GM23338 (cell line): ENCODE measurements around the gene FAM9C. TPM values are rescaled to one million over a fixed set of nuclear protein-coding genes. Genes with fewer than 3 reads are reported as not detected.

Experiments
- ATAC-seq: fragments of 200-7000 bp; cut with Tn5 transposase; 3 replicates; pipeline ENCODE4 v1.9.1; 2020
- DNase-seq: peaks from one replicate; pipeline ENCODE4 v3.0.0-alpha.2; 2015; ENCODE audit warnings: low spot score
- H2AFZ ChIP-seq: fragments of 200-600 bp; sonication (generic); 2 replicates; pipeline ENCODE4 v1.8.0; 2016; ENCODE audit warnings: antibody characterized with exemption, mild to moderate bottlenecking, moderate library complexity
- H3F3A ChIP-seq: fragments of 200-600 bp; sonication (generic); replicated peaks from 2 replicates; pipeline ENCODE4 v1.8.0; 2017; ENCODE audit warnings: antibody characterized with exemption, mixed run types, low read depth
- H3K27ac ChIP-seq: fragments of 200-600 bp; sonication (generic); 2 replicates; pipeline ENCODE4 v1.6.1; 2016; ENCODE audit warnings: low read depth
- H3K27me3 ChIP-seq: fragments of 200-600 bp; sonication (generic); 2 replicates; pipeline ENCODE4 v1.8.0; 2016; ENCODE audit warnings: mild to moderate bottlenecking, mixed run types, moderate library complexity; ENCODE audit not compliant: insufficient read depth
- H3K36me3 ChIP-seq: fragments of 200-600 bp; sonication (generic); 2 replicates; pipeline ENCODE4 v1.8.0; 2016; ENCODE audit warnings: mild to moderate bottlenecking; ENCODE audit not compliant: insufficient read depth
- H3K4me1 ChIP-seq: fragments of 200-600 bp; sonication (generic); 2 replicates; pipeline ENCODE4 v1.8.0; 2016; ENCODE audit warnings: mild to moderate bottlenecking, moderate library complexity; ENCODE audit not compliant: insufficient read depth
- H3K4me2 ChIP-seq: fragments of 200-600 bp; sonication (generic); 2 replicates; pipeline ENCODE4 v1.7.1; 2017; ENCODE audit warnings: mixed run types
- H3K4me3 ChIP-seq: fragments of 200-600 bp; sonication (generic); 2 replicates; pipeline ENCODE4 v1.6.1; 2016; ENCODE audit warnings: mixed run types
- H3K79me2 ChIP-seq: fragments of 200-600 bp; sonication (generic); replicated peaks from 2 replicates; pipeline ENCODE4 v1.8.0; 2017; ENCODE audit warnings: mild to moderate bottlenecking; ENCODE audit not compliant: insufficient read depth
- H3K9me2 ChIP-seq: fragments of 200-600 bp; sonication (generic); 2 replicates; pipeline ENCODE4 v1.8.0; 2017; ENCODE audit not compliant: insufficient read depth
- H4K20me1 ChIP-seq: fragments of 200-600 bp; sonication (generic); replicated peaks from 2 replicates; pipeline ENCODE4 v1.8.0; 2017; ENCODE audit warnings: mild to moderate bottlenecking; ENCODE audit not compliant: insufficient read depth
- H3K27ac Mint-ChIP-seq: 2 replicates; pipeline ENCODE4 v1.8.0; 2020; ENCODE audit warnings: inconsistent platforms, mild to moderate bottlenecking, moderate library complexity, mixed read lengths
- H3K27me3 Mint-ChIP-seq: 3 replicates; pipeline ENCODE4 v1.8.0; 2022; ENCODE audit warnings: low read depth, mild to moderate bottlenecking, moderate library complexity, mixed read lengths, inconsistent platforms; ENCODE audit not compliant: insufficient read depth, poor library complexity
- H3K36me3 Mint-ChIP-seq: 3 replicates; pipeline ENCODE4 v1.8.0; 2021; ENCODE audit warnings: low read depth, mild to moderate bottlenecking, inconsistent platforms, moderate library complexity, mixed read lengths
- H3K4me1 Mint-ChIP-seq: 3 replicates; pipeline ENCODE4 v1.8.0; 2020; ENCODE audit warnings: mild to moderate bottlenecking, inconsistent platforms, mixed read lengths
- H3K4me3 Mint-ChIP-seq: 3 replicates; pipeline ENCODE4 v1.8.0; 2021; ENCODE audit warnings: moderate library complexity, mild to moderate bottlenecking, inconsistent platforms, mixed read lengths
- H3K9me3 Mint-ChIP-seq: 3 replicates; pipeline ENCODE4 v1.8.0; 2020; ENCODE audit warnings: moderate library complexity, mild to moderate bottlenecking, inconsistent platforms, mixed read lengths
- EZH2 ChIP-seq: fragments of 200-600 bp; sonication (generic); IDR thresholded peaks from one replicate; pipeline ENCODE4 v1.8.0; 2017; ENCODE audit warnings: antibody characterized with exemption, mild to moderate bottlenecking, low read depth; ENCODE audit not compliant: unreplicated experiment
- JUNB ChIP-seq: IDR thresholded peaks from one replicate; pipeline ENCODE4 v1.6.1; 2016; ENCODE audit warnings: antibody characterized with exemption; ENCODE audit not compliant: unreplicated experiment
- REST ChIP-seq: IDR thresholded peaks from one replicate; pipeline ENCODE4 v1.6.1; 2018; ENCODE audit warnings: antibody characterized with exemption; ENCODE audit not compliant: unreplicated experiment
- STAT1 ChIP-seq: IDR thresholded peaks from one replicate; pipeline ENCODE4 v1.6.1; 2016; ENCODE audit warnings: antibody characterized with exemption; ENCODE audit not compliant: unreplicated experiment
- ZNF331 ChIP-seq: fragments of 250-450 bp; sonication (Bioruptor Pico); IDR thresholded peaks from 2 replicates; pipeline ENCODE4 v1.5.0; 2020; ENCODE audit warnings: low read depth, mild to moderate bottlenecking, moderate library complexity
- polyA plus RNA-seq: library from polyadenylated mRNA; unstranded; fragments of >200 nt; fragmentation: Nextera tagmentation; extraction: Ambion mirVana; gene quantifications from 2 replicates; pipeline ENCODE4 v1.2.1, GENCODE V29; 2016
- total RNA-seq: library from RNA; depleted of rRNA; stranded (reverse); fragments of >200 nt; shearing (Covaris generic); gene quantifications from 2 replicates; pipeline ENCODE4 v1.2.3, GENCODE V29; 2014
- TF ChIP-seq, protein P1 (sequence below), 2 experiments: fragments of 200-600 bp in 1 of 2; sonication (generic) in 1 of 2; conservative IDR thresholded peaks; 2 replicates each; pipeline versions ENCODE4 v1.5.1 to v1.6.1; 2016 to 2017; ENCODE audit warnings: antibody characterized with exemption in 2 of 2, low read depth in 2 of 2, mild to moderate bottlenecking in 2 of 2, moderate library complexity in 1 of 2

Gene FAM9C
- total and polyA plus RNA-seq, 2 experiments from 2014 or later: 0.08 TPM; not detected in 1

GRCh38 chrX:13008851-13009250, 35.6 kb downstream of the FAM9C start:
- no peak for ATAC-seq
- H3K27ac ChIP-seq: no peak overlapping the region
- no peak overlapping the region for H3K4me2 ChIP-seq
- Mint-ChIP-seq H3K9me3 (no peaks in the 10 kb centered on the region), H3K27me3 (no peaks in the 10 kb centered on the region), H3K27ac (no peak overlapping the region), H3K4me3 (no peak overlapping the region), H3K36me3 (no peaks in the 10 kb centered on the region), H3K4me1 (peaks cover 14% of the 10 kb centered on the region)
- no peak for DNase-seq
- no peak overlapping the region for H2AFZ ChIP-seq
- no peaks in the 10 kb centered on the region for H3K79me2 ChIP-seq
- no peak for TF ChIP-seq EZH2
- H3F3A ChIP-seq: no peaks in the 10 kb centered on the region
- peaks cover 10% of the 10 kb centered on the region; the same call in 1 of the 2 replicates for H3K4me1 ChIP-seq
- no peaks in the 10 kb centered on the region for H3K9me2 ChIP-seq
- no peaks in the 10 kb centered on the region for H3K27me3 ChIP-seq
- no peak overlapping the region for H3K4me3 ChIP-seq
- H4K20me1 ChIP-seq: no peaks in the 10 kb centered on the region
- no peaks in the 10 kb centered on the region; the same call in 1 of the 2 replicates for H3K36me3 ChIP-seq

DNA sequence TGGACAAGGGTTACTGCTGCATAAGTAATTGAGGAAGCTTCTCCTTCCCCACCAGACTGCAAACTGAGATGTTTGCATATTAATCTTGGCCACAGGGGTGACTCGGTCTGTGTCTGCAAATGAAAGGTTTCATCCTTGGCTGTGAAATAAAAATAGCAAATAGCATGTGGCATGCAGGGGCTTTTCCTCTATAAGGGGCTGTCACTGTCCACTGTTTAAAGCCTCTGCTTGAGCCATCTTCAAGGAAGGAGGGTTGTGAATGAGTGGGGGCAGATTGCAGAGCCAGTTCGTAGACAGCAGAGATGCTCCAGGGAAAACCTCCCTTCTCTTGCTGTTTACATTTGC, 36.3 kb downstream of the FAM9C start:
- Histone ChIP-seq H3K36me3 (no peaks in the 10 kb centered on the region; the same call in 1 of the 2 replicates), H4K20me1 (no peaks in the 10 kb centered on the region), H3K9me2 (no peaks in the 10 kb centered on the region), H3K4me1 (peaks cover 4% of the 10 kb centered on the region; the same call in 1 of the 2 replicates), H3K4me2 (no peak overlapping the region), H3K27ac (no peak overlapping the region), H3K79me2 (no peaks in the 10 kb centered on the region), H2AFZ (no peak overlapping the region), H3K27me3 (no peaks in the 10 kb centered on the region), H3F3A (no peaks in the 10 kb centered on the region), H3K4me3 (no peak overlapping the region)
- DNase-seq (no peak), ATAC-seq (no peak)
- no peaks in the 10 kb centered on the region for H3K36me3 Mint-ChIP-seq
- peaks cover 8% of the 10 kb centered on the region for H3K4me1 Mint-ChIP-seq
- no peaks in the 10 kb centered on the region for H3K27me3 Mint-ChIP-seq
- TF ChIP-seq, protein P1, sequence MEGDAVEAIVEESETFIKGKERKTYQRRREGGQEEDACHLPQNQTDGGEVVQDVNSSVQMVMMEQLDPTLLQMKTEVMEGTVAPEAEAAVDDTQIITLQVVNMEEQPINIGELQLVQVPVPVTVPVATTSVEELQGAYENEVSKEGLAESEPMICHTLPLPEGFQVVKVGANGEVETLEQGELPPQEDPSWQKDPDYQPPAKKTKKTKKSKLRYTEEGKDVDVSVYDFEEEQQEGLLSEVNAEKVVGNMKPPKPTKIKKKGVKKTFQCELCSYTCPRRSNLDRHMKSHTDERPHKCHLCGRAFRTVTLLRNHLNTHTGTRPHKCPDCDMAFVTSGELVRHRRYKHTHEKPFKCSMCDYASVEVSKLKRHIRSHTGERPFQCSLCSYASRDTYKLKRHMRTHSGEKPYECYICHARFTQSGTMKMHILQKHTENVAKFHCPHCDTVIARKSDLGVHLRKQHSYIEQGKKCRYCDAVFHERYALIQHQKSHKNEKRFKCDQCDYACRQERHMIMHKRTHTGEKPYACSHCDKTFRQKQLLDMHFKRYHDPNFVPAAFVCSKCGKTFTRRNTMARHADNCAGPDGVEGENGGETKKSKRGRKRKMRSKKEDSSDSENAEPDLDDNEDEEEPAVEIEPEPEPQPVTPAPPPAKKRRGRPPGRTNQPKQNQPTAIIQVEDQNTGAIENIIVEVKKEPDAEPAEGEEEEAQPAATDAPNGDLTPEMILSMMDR (conservative IDR thresholded peaks at IDR 0.05; ENCODE audit: low read depth in 2 of 2): no peak
- TF ChIP-seq JUNB (no peak), REST (peak; percentile 8), STAT1 (no peak), ZNF331 (no peak)
- no peaks in the 10 kb centered on the region for H3K9me3 Mint-ChIP-seq
- H3K27ac Mint-ChIP-seq: no peak overlapping the region
- H3K4me3 Mint-ChIP-seq: no peak overlapping the region
